GM12801 (cell line): ENCODE results near the gene TMEM156.

Experiments used
- CTCF ChIP-seq: IDR thresholded peaks from one replicate; pipeline ENCODE4 v1.5.1; 2011; ENCODE audit warnings: control low read depth; ENCODE audit not compliant: insufficient read length; ENCODE audit errors: extremely low read depth

The TMEM156 gene

GRCh38 chr4:38928568-38928967 is 103.6 kb downstream of the TMEM156 start:
- TF ChIP-seq CTCF, result no peak

GRCh38 chr4:38926896-38927295 is 105.3 kb downstream of the TMEM156 start:
- TF ChIP-seq CTCF, result no peak

GRCh38 chr4:38925492-38926413 is 106.5 kb downstream of the TMEM156 start:
- no peak for TF ChIP-seq CTCF

GRCh38 chr4:38924353-38924752 is 107.9 kb downstream of the TMEM156 start:
- no peak for TF ChIP-seq CTCF

- TF ChIP-seq CTCF, result no peak
Measured at GRCh38 chr4:38923746-38924145, 108.5 kb downstream of the TMEM156 start.

GRCh38 chr4:38921151-38921550 is 111.1 kb downstream of the TMEM156 start:
- TF ChIP-seq CTCF, result no peak

GRCh38 chr4:38920677-38921076 is 111.5 kb downstream of the TMEM156 start:
- no peak for TF ChIP-seq CTCF
